T-helper 1 cell treated with Interleukin-12 subunit alpha and Interleukin-12 subunit beta and Interleukin-4 antibody, amounts not matched to agents 30 ng/mL and 1 ng/mL, for 36 hours (primary cell): ENCODE measurements around the gene NPDC1. TPM values are rescaled to one million over a fixed set of nuclear protein-coding genes. Genes with fewer than 3 reads are reported as not detected.
"Not testable (repeated sequence)": the region's sequence is repeated elsewhere in the genome, so short reads cannot be mapped to it uniquely, and the experiment has no call there.

Source experiments
- intact Hi-C: fragments of 100-400 bp; cut with micrococcal nuclease; formaldehyde crosslinking; loops from one replicate; pipeline ENCODE4 v1.15.1; 2024
- total RNA-seq: library from RNA; stranded (reverse); gene quantifications from 2 replicates; pipeline ENCODE4 v1.2.3, GENCODE V29; 2022

NPDC1 gene
- total RNA-seq, 1 donor from 2014 or later: 57.3 TPM

DNA sequence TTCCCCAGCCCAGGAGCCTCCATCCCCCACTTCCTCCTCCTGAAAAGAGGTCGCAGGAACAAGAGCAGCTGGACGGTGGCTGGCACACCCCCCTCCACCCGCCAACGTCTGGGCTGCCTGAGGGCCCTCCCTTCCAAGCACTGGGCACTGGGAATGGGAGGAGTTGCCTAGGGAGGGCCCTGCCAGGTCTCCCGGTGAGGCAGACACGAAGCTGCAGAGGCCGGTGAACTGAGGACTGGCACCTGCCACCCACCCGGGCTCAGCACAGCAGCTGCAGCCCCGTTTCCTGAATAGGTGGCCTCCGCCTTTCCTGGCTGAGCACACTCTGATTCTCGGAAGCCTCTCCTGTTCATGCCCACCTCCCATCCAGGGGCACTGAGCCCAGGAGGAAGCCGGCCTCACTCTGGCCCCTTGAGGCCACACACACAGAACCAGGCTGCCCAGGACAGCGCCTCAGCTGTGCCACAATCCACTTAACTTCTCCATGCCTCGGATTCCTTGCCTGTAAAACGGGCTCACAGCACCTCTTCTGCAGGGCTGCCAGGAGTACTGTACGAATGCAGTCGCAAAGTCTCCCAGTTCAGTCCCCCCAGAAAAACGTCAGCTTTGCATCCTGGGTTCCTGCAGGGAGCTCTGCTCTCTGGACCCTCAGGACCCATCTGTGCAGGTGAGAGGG, 1.3 kb downstream of the NPDC1 start:
- intact Hi-C loops: loop anchor here (5.0 kb wide), 1 partner anchor 197 kb away; the partner anchor contains the start of gene PHPT1

DNA sequence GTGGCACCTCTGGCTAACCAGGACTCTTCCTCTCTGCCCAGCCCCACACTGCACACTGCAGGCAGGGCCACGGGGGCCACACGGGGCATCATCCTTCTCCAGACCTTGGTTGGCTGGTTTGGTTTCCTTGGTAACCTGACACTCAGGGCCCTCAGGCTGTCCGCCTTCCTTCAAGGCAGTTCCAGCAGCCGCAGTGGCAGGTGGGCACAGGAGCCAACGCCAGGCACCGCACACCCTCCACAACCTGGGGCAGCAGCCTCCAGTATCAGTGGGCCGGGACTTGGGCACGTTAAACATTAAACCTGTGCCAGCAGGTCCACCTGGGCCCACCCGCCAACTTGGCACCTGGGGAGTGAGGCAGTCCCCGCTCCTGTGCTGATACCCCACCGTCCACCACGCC, 1.9 kb downstream of the NPDC1 start:
- intact Hi-C loops: no loop called here

DNA sequence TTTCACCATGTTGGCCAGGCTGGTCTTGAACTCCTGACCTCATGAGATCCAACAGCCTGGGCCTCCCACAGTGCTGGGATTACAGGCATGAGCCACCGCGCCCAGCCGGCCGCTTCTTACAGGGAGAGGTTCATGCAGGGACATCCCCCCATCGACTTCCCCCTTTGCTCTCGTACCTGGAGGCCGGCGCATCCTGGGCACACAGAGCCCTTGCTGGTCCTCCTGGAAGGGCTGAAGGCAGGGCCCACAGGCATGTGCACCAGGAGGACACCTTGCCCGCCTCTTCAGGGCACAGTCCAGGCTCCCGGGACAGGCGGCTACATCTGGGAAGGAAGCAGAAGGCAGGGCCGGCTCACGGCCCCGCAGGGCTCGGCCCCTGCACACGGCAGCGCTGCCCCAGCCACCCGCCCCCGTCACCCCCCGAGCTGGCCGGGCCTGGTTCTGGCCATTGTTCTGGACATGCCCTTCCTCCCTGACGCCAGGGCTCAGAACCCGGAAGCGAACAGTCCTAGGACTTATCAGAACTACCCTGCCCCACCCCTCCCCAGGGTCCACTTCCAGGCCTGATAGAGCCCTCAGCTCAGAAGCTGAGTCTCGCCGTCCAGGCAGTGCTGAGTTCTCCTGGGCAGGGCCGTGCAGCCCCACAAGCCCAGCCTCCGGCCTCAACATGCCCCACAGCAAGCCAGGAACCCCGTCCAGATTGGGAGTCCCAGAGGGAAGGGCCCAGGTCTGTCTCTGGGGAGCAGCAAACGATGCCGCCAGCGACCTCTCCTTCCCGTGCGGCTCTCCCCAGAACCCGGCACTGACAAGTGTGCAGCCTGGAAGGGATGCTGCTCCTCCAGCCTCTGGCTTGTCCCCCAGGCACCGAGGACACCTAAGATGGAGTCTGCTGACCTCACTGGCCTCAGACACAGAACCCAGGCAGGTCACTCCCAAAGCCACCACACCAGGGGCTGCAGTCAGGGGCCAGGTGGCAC, 2.9 kb downstream of the NPDC1 start:
- intact Hi-C loops: no loop called here

DNA sequence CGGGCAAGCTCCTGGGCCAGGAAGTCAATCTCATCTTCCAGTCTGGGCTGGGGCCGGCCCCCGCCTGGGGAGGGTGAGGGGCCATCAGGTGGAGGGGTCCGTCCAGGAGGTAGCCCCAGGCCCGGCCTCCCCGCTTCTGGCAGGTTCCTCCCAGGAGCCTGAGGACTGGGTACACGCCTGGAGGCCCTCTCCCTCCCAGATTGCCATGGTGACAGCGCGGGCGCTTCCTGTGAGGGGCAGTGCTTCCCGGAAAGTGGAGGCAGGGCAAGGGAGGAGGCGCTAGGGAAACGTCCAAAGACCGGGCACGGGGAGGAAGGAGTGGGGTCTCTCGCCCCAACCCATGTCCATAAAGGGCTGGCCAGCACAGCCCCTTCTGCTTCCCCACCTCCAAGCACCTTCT, 4.9 kb downstream of the NPDC1 start:
- intact Hi-C loops: no loop called here

DNA sequence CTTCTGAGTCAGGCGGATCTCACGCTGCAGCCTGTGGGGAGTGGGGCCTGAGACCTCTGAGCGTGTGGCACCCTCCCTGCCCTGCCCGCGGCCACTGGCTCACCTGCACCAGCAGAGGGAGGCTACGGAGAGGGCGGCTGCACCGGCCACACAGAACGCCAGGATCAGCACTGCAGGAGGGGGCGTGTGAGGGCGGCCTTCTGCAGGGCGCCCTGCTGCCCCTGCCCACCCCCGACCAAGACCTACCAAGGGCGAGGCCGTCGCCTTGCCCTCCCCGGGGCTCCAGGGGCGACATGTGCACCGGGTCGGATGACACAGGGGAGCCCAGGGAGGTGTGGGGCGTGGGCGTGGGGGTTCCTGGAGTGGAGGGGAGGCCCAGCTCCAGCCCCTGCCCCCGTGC, 5.4 kb downstream of the NPDC1 start:
- intact Hi-C loops: no loop called here

DNA sequence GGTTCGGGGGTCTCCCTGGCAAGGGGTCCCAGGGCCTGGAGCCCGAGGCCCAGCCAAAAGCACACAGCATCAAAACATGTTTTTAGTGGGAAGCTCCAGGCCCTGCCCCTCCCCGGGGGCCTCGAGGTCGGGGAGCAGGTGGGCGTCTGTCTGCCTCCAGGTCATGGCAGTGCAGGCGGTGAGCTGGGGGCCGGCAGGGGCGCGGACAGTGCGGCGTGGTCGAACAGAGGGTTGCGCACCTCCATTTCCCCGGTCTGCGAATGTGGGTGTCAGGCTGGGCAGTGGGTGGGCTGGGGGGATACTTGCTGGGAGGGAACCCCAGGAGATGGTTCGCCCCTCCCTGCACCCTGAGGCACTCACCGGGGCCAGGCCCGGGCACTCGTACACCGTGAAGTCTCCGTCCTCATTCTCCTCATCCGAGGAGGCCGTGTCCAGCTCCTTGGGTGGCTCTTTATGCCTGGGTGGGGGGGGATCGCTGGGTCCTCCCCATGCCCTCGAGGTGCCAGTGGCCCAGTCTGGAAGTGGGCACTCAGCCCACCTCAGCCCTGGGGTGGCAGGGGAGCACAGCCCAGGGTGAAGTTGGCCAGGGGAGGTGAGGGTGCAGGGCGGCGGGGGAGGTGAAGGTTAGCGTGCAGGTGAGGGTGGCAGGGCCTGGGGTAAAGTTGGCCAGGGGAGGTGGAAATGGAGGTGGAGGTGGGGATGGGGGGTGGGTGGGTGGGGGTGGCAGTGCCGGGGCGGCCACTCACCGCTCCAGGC, 6.2 kb downstream of the NPDC1 start:
- intact Hi-C loops: no loop called here

DNA sequence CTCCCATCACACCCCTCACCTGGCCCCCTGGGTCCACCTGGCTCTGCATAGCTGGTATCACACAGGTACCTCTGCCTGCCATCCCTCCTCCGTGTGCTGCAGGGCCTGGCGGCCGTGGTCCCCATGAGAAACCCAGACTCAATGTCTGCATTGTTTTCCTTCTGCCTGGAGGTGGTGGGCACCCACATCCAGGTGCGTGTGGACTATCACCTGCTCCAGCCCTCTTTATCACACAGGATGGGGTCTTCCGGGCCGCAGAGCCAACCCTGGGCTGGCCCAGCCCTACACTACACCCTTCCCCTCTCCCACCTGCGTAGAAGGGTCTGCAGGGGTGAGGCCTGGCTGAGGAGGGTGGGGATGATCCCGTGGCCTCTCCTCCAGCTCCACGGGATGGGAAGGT, 7.1 kb downstream of the NPDC1 start:
- intact Hi-C loops: no loop called here

DNA sequence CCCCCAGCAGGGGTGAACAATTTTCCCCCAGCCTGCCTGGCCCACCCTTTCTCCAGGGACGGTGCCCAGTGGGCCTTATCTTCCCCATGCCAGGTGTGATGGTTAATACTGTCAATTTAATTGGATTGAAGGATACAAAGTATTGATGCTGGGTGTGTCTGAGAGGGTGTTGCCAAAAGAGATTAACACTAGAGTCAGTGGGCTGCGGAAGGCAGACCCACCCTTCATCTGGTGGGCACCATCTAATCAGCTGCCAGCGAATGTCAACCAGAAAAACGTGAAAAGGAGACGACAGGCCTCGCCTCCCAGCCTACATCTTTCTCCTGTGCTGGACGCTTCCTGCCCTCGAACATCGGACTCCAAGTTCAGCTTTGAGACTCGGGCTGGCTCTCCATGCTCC, 8.5 kb downstream of the NPDC1 start:
- intact Hi-C loops: no loop called here

DNA sequence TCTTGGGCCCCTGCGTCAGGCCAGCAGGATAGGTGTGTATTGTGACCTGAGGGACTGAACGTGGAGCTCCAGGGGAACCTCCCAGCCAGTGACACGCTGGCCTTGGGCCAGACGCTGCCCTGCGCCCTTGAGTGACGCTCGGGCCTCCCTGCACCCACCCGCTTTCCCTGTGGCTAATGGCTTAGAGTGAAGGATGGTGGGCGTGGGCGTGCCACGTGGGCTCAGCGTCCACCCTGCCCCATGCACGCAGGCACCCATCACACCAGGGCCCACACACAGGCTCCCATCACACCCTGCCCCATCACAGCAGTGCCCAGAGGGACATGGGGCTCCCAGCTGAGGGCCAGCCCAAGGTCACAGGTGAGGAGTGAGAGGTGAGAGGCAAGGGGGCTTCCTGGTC, 8.9 kb downstream of the NPDC1 start:
- intact Hi-C loops: no loop called here

DNA sequence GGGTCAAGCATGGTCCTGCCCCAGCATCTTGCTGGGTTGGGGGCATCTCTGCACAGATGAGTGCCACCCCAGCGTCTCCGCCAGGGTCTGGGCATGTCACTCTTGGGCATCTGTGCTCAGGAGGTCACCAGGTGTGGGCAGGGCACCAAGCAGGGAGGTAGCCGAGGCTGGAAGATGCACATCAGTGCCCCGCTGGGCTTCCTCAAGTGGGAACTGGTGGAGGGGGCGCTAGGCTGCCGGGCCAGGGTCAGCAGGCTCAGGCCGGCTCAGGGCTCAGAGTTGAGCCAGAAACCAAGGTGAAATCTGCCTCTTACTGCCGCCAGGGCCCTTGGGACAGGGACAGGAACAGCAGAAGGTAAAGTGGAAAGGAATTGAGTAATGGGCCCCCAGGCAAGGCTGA, 10.0 kb downstream of the NPDC1 start:
- intact Hi-C loops: loop anchor here (1.0 to 2.0 kb wide), 9 partner anchors 10 to 249 kb away; partner anchors contain the start of genes AJM1, FBXW5, MAN1B1 and NPDC1

DNA sequence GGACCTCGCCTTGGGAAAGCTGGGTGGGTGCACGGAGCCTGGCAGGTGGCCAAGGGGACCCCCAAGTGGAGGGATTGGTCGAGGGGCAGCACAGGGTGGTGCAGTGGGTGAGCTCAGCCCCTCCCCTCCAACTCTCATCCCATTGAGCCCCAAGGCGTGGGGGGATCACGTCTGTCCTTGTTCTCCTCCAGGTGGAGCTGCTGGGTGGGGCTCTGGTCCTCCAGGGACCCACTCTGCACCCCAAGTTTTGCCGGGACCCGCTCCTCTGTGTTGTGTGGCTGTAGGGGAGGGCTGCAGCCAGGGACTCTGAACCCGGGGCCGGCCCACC, 10.5 kb downstream of the NPDC1 start:
- intact Hi-C loops: loop anchor here (1.0 to 2.0 kb wide), 9 partner anchors 11 to 248 kb away; partner anchors contain the start of genes AJM1, FBXW5, MAN1B1 and NPDC1

DNA sequence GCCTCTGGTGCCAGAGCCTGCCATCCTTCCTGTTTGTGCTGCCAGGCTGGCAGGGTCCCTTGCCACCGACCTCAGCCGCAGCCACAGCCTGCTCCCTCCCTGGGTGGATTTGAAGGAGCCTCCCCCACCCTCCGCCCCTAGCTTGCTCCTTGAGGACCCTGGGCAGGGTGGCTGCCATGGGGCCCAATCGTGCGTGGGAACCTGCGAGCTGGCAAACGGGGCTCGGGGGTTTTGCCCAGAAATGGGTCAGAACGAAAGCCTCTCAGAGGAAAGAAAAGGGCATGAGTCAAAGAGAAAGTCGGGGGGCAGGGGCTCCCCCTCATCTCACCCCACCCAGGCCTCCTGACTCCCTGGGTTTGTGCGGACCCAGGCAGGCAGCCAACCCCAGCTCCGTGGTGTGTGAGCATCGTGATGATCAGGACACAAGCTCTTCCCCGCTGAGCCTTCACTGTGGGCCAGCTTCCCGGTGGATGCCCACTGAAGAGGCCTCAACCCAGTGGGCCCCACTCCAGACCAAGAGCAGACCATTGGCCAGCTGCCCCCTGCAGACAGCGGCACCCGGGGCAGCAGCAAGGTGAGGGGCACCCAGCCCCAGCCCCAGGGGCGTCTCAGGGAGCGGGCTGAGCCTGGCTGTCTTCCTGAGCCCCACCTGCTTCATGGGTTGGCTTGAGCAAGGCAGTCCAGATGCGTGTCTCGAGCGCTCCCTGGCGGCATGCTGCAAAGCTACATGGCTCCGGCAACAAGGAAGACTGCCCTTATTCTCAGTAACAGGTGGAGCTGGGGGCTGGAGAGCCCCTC, 11.1 kb downstream of the NPDC1 start:
- intact Hi-C loops: loop anchor here (1.0 to 2.0 kb wide), 9 partner anchors 11 to 248 kb away; partner anchors contain the start of genes AJM1, FBXW5, MAN1B1 and NPDC1

DNA sequence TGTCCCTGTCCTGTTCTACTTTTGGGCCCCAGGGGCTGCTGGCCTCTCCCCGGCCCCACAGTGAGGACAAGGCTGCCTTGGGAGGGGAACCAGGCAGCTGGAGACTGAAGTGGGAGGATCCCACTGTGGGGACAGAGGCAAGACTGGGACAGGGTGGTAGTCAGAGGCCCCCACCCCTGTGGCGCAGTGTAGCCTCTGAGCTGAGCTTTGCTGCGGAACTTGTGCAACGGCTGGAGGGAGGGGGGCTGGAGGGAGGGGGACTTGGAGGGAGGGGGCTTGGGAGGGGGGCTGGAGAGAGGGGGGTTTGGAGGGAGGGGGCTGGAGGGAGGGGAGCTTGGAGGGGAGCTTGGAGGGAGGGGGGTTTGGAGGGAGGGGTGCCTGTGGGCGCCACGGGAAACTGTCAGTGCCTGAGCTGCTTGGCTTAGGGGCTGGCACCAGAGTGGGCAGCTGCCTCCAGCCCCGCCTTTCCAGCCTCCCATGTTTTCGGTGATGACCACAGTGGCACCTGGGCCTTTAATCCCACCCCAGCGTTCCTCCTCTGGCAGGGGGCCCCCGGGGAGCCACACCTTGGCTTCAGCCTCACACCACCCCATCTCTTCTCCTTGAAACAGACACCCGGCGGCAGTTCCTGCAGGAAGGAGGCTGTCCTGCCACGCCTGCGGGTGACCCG, 11.8 kb downstream of the NPDC1 start:
- intact Hi-C loops: loop anchor here (2.0 kb wide), 2 partner anchors 53 to 83 kb away; partner anchors contain the start of gene MAN1B1

DNA sequence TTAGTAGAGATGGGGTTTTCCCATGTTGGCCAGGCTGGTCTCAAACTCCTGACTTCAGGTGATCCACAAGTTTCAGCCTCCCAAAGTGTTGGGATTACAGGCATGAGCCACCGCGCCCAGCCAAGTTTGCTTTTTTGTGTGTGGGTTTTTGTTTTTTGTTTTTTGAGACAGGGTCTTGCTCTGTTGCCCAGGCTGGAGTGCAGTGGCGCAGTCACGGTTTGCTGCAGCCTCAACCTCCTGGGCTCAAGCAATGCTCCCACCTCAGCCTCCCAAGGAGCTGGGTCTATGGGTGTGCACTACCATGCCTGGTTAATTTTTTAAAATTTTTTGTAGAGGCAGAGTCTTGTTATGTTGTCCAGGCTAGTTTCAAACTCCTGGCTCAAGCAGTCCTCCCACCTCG, 12.5 kb downstream of the NPDC1 start:
- intact Hi-C loops: not testable (repeated sequence)

DNA sequence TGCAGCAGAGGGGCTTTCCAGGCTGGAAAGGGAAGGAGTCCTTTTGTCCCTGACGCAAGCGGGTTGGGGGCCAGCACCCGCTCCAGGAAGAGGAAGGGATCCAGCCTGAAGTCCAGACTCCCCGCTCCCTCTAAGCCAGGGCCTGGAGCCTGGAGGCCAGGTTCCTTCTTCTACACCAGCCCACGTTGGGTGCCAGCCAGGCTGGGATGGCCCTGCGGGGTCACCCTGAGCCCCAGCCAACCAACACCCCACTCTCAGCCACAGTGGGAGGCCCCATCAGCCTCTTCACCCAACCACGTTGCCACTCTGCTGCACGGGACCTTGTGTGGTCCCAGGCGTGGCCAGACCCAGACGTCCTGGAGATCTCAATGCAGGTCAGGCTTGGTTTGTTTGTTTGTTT, 13.1 kb downstream of the NPDC1 start:
- intact Hi-C loops: no loop called here

DNA sequence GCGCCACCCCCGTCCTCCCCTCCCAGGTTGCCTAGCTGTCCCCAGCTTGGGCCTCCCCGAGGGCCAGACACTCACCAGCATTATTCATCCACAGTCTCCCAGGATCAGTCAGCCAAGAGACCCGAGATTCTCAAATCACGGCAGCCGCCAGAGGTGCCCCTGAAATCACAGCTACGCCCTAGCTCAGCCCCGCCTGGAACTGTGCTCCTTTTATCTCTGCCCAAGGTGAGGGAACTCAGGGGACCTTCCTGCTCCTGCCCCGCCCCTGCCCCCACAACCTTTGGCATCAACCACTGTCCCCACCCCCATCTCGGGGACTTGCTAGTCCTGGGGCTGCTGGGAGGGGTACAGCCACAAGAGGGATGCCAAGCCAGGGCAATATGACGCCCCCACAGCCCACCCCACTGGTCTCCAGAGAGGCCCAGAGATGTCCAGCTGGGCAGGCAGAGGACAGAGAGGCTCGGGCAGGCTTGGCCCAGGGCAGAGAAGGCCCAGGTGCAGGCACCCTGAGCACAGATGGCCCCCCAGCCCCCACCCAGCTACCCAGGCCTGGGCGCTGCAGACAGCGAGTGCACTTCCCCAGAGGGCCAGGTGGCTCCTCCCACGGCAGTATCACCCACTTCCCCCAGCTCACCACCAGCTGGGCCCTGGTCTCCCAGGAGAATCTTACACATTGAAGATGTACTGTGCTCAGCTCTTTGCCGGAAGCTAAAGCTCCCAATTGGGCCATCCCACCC, 13.9 kb downstream of the NPDC1 start, which contains the start of gene FUT7:
FUT7 (minus strand) TSS at position 185 of the 737 bp plus-strand sequence; CDS start at position 88, 97 bp downstream.
- intact Hi-C loops: no loop called here

DNA sequence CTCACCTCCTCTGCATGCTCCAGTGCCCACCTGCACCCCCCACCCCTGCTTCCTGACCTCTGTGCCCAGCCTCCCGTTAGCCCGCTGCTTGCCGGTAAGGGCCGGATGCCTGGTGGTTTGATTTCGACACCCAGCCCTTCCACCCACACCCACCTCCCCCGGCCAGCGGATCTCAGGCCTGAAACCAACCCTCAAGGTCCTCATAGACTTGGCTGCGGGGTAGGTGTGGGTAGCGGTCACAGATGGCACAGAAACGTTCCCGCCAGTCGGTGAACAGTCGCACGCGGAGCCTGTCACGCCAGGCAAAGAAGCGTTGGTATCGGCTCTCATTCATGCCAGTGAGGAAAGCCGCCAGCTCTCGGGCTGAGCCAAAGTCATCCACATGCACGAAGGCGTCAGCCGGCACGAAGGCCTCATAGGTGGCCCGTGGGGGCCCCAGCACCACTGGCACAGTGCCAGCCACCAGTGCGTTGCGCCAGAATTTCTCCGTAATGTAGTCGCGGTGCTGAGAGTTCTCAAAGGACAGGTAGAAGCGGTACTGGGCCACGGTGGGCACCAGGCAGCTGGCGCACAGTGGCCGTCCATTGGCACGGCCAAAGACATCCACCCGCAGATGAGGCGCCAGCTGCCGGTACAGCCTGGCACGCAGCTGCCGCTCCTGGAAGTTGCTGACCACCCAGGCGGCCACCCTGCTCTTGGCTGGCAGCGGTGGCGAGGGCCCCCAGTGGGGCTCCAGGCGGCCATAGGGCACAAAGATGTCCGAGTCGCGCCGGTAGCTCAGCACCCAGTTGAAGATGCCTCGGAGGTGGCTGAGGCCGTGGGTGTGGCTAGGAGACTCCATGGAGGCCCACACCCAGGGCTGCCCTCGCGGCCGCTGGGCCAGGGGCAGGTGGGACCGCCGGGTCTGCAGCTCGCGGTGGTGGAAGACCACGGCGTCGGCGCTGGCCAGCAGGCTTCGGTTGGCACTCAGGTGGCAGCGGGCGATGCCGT, 15.1 kb downstream of the NPDC1 start:
- intact Hi-C loops: no loop called here

DNA sequence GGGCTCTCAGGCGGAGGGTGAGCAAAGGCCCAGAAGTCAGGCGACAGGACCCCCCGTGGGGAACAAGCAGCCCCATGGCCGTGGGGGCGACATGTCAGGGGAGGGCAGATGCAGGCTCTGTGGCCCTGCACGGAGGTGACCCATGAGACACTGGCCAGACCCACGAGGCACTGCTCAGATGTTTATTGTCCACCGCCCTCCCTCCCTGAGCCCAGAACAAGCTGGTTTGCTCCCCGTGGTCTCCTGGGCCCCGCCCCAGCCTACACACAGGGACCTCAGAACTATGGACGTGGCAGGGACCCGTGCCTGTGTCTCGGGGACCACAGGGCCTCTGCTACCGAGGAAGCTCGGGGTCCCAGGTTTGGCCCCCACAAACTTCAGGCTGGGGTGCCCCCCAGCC, 16.0 kb downstream of the NPDC1 start:
- intact Hi-C loops: no loop called here
